Measurements from ENCODE around the gene DNAAF5. TPM values are rescaled to one million over a fixed set of nuclear protein-coding genes. Genes with fewer than 3 reads are reported as not detected.

The DNAAF5 gene
- total RNA-seq, 2 donors from 2014 or later, result 19.5 to 53.4 TPM

DNA sequence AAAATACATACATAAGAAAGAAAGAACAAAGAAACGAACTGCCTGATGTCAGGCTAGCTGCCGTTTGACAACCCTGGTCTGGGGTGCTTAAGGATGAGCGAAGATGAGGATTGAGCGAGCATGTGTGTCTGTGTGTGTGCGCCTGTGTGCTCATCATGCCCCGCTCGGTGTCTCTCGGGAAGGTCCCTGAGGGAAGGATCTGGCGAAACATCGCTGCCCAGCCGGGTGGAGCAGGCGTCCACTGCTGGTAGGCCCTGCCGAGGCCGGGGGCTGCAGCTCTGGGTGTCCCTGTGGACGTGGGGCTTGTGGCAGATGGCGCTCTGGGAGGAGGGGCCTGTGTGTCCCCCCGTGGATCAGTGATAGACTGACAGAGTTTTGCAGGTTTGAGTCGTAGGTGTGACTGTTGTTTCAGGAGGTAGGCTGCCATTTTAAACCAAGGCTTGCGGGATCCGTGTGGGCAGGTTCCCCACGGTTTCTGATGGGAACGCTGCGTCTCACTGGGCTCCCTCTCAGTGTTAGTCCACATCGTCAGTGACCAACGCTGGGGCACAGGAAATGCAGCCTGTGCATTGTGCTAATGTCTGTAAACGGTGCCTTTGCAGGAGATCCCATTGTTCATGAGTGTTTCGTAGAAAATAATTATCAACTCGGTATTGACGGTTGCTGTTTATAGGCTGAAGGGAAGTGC lies 99.9 kb downstream of the DNAAF5 start:
- no peak overlapping the region for H3K27ac Mint-ChIP-seq
- peaks cover 18% of the 10 kb centered on the region in 2 donors for H3K4me1 Mint-ChIP-seq (ENCODE audit: low read depth in 2 of 2)
- no peaks in the 10 kb centered on the region for H3K27me3 Mint-ChIP-seq
- no peak overlapping the region for H3K4me3 Mint-ChIP-seq
- DNase-seq (ENCODE audit: low spot score) (no peak), ATAC-seq (no peak)
- H3K36me3 Mint-ChIP-seq, result no peaks in the 10 kb centered on the region
- H3K9me3 Mint-ChIP-seq, result no peaks in the 10 kb centered on the region

DNA sequence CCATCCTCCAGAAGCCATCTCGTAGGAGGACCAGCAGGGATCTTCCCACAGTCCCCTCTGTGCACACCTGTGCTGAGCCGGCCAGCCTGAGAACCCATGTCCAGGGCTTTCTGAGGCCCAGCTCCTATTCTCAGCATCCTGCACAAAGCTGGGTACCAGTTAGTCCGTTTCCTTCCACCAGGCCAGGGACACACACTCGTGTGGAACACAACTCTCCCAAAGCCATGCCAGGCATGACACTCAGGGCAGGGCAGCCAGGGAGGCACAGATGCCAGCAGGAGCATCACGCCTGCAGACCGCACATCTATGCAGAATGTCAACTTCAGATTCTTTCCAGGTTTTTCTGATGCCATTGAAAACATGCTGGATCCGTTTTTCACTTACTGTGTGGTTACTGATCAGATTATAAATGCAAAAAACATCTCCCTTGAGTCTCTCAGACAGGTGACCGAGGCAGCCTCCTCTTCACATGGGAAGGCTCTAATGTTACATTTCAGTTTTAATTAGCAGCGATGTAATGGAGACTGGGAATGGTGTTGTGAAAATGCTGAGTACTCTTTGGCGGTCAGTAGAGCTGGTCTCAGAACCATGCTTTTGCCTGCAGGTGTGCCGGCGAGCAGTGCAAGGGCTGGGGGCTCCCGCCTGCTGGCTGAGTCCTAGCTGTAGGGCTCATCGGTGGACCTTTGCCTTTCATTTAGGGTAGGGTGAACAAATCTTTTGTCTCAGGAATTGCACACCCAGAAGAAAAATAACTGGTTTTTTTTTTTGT lies 102.5 kb downstream of the DNAAF5 start:
- H3K9me3 Mint-ChIP-seq, result no peaks in the 10 kb centered on the region
- no peak for DNase-seq (ENCODE audit: low spot score)
- no peak overlapping the region for H3K27ac Mint-ChIP-seq
- no peak for ATAC-seq
- H3K4me1 Mint-ChIP-seq (ENCODE audit: low read depth in 2 of 2), result peaks cover 25 to 35% of the 10 kb centered on the region in 2 donors
- peaks cover 4% of the 10 kb centered on the region for H3K36me3 Mint-ChIP-seq
- H3K4me3 Mint-ChIP-seq, result no peak overlapping the region
- H3K27me3 Mint-ChIP-seq, result no peaks in the 10 kb centered on the region

DNA sequence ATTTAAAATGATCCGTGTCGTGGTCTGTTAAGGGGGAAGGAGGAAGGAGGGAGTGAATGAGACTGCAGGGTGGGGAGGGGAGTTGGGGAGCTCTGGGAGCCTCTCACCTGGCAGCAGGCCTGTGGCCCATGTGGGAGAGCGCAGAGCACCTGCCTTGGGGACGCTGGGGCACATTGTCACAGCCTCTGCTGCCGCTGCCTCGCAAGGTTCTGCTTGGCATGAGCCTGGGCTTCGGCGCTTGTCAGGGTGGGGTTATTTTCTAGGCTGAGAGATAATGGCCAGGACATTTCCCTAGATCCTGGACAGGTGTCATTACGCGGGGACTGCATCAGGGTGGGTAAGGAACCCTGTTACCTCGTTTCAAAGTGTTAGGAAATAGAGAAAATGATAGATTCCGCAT lies 103.6 kb downstream of the DNAAF5 start:
- Mint-ChIP-seq H3K27ac (no peak overlapping the region), H3K4me1 (ENCODE audit: low read depth in 2 of 2) (peaks cover 25 to 35% of the 10 kb centered on the region in 2 donors), H3K27me3 (no peaks in the 10 kb centered on the region), H3K9me3 (no peaks in the 10 kb centered on the region), H3K4me3 (no peak overlapping the region), H3K36me3 (peaks cover 4% of the 10 kb centered on the region)
- DNase-seq (ENCODE audit: low spot score) (no peak), ATAC-seq (no peak)

GRCh38 chr7:831596-832166 lies 105.2 kb downstream of the DNAAF5 start:
- Mint-ChIP-seq H3K36me3 (peaks cover 4% of the 10 kb centered on the region), H3K27me3 (no peaks in the 10 kb centered on the region), H3K27ac (peak overlapping the region; percentile 53 to 82), H3K4me3 (peak overlapping the region; percentile 53), H3K4me1 (ENCODE audit: low read depth in 2 of 2) (peaks cover 28 to 34% of the 10 kb centered on the region in 2 donors), H3K9me3 (no peaks in the 10 kb centered on the region)
- peak; percentile 48 to 68 for ATAC-seq
- no peak for DNase-seq (ENCODE audit: low spot score)

DNA sequence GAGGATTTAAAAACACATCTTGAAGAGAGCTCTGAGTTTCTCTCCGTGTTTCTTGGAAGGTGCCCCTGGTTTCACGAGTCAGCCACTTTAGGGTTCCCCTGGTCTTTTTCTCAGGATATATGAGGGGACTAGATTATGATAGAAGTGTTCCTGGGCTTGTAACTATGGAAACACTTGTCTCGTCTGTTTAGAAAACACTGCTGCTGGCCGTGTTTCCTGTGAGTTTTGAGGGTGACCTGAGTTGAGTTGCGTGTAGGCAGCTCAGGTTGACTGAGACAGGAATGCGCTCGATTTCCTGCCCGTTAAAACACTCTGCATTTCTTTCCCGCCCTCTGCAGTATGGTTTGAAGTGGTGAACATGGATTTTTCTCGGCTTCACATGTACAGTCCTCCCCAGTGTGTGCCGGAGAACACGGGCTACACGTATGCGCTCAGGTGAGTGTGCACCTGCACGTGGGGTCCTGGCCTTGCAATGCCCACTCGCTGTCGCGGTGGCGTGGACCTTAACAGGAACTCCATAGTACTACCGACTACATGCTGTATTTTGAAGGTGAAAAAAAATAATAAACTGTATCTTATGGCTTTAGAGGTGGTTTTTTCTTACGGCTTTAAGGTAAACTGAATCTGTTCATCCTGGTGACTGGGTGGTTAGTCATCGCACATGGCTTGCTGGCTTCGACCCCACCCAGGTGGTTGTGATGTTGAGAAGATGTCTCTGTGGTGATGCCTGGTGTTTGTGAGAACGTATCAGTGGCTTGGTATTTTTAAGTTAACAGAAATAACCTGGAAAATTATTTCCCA lies 105.9 kb downstream of the DNAAF5 start, which contains the start of gene SUN1:
SUN1 (plus strand) TSS at position 310 of the 801 bp plus-strand sequence; CDS start at position 359, 49 bp downstream.
- peak within 1 kb of the TSS; percentile 53 to 82 for H3K27ac Mint-ChIP-seq

GRCh38 chr7:832968-833424 lies 106.5 kb downstream of the DNAAF5 start:
- peaks cover 28 to 34% of the 10 kb centered on the region in 2 donors for H3K4me1 Mint-ChIP-seq (ENCODE audit: low read depth in 2 of 2)
- peak overlapping the region in 1 of 2 donors; percentile 53 for H3K27ac Mint-ChIP-seq
- peaks cover 4% of the 10 kb centered on the region for H3K36me3 Mint-ChIP-seq
- H3K27me3 Mint-ChIP-seq, result no peaks in the 10 kb centered on the region
- DNase-seq (ENCODE audit: low spot score) (no peak), ATAC-seq (no peak)
- H3K4me3 Mint-ChIP-seq, result peak overlapping the region; percentile 53
- H3K9me3 Mint-ChIP-seq, result no peaks in the 10 kb centered on the region

More for the DNA sequence above, 105.9 kb downstream of the DNAAF5 start, which contains the start of gene SUN1:
- peak within 1 kb of the TSS; percentile 53 for H3K4me3 Mint-ChIP-seq
- H3K27me3 Mint-ChIP-seq, result no peaks in the 10 kb centered on the region
- H3K9me3 Mint-ChIP-seq, result no peaks in the 10 kb centered on the region
- peaks cover 28 to 34% of the 10 kb centered on the region in 2 donors for H3K4me1 Mint-ChIP-seq (ENCODE audit: low read depth in 2 of 2)
- H3K36me3 Mint-ChIP-seq, result peaks cover 4% of the 10 kb centered on the region
- ATAC-seq (peak; percentile 48 to 50), DNase-seq (ENCODE audit: low spot score) (no peak)

GRCh38 chr7:833601-834258 lies 107.2 kb downstream of the DNAAF5 start:
- DNase-seq (ENCODE audit: low spot score) (no peak), ATAC-seq (no peak)
- H3K4me1 Mint-ChIP-seq (ENCODE audit: low read depth in 2 of 2), result peaks cover 28 to 34% of the 10 kb centered on the region in 2 donors
- no peak overlapping the region for H3K27ac Mint-ChIP-seq
- no peak overlapping the region for H3K4me3 Mint-ChIP-seq
- H3K36me3 Mint-ChIP-seq, result peaks cover 4% of the 10 kb centered on the region
- H3K9me3 Mint-ChIP-seq, result no peaks in the 10 kb centered on the region
- H3K27me3 Mint-ChIP-seq, result no peaks in the 10 kb centered on the region

DNA sequence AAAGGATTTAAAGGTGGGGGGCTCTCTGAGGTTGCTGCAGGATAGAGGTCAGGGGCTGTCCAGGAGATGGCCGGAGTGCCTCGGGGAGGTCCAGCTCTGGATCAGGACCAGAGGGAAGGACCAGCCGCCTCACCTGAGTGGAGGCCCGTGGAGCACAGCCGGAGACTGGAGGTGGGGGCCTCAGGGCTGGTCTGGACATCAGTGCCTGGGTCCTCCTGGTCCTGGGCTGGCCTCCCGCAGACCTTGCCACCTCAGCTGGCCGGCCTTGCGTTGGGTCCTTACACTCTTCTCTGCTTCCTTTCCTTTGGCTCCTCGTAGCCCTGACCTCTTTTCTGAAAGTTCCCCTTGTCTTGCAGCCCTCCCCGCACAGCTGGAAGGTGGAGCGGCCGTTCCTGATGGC lies 107.8 kb downstream of the DNAAF5 start:
- ATAC-seq (no peak), DNase-seq (ENCODE audit: low spot score) (no peak)
- peaks cover 28 to 36% of the 10 kb centered on the region in 2 donors for H3K4me1 Mint-ChIP-seq (ENCODE audit: low read depth in 2 of 2)
- H3K27me3 Mint-ChIP-seq, result no peaks in the 10 kb centered on the region
- H3K9me3 Mint-ChIP-seq, result no peaks in the 10 kb centered on the region
- no peak overlapping the region for H3K27ac Mint-ChIP-seq
- no peak overlapping the region for H3K4me3 Mint-ChIP-seq
- peaks cover 4% of the 10 kb centered on the region for H3K36me3 Mint-ChIP-seq

DNA sequence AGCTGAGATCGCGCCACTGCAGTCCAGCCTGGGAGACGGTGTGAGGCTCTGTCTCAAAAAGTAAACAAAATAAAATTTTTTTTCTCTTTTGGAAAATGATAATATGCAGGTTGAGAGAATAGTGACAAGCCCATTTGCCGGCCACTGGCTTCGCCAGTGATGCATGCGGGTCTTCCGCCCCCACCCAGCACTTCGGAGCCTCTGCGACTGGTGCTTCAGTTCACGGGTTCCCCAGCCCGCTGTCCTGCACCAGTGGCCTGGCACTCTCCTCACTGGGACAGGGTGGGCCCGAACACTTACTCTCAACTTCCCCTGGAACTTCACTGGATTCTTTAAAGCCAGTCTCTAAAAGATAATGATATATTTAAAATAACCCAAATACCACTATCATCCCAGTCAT lies 108.5 kb downstream of the DNAAF5 start:
- no peak overlapping the region for H3K4me3 Mint-ChIP-seq
- H3K36me3 Mint-ChIP-seq, result peaks cover 4% of the 10 kb centered on the region
- no peaks in the 10 kb centered on the region for H3K27me3 Mint-ChIP-seq
- DNase-seq (ENCODE audit: low spot score) (no peak), ATAC-seq (no peak)
- no peak overlapping the region for H3K27ac Mint-ChIP-seq
- peaks cover 28 to 36% of the 10 kb centered on the region in 2 donors for H3K4me1 Mint-ChIP-seq (ENCODE audit: low read depth in 2 of 2)
- H3K9me3 Mint-ChIP-seq, result no peaks in the 10 kb centered on the region

DNA sequence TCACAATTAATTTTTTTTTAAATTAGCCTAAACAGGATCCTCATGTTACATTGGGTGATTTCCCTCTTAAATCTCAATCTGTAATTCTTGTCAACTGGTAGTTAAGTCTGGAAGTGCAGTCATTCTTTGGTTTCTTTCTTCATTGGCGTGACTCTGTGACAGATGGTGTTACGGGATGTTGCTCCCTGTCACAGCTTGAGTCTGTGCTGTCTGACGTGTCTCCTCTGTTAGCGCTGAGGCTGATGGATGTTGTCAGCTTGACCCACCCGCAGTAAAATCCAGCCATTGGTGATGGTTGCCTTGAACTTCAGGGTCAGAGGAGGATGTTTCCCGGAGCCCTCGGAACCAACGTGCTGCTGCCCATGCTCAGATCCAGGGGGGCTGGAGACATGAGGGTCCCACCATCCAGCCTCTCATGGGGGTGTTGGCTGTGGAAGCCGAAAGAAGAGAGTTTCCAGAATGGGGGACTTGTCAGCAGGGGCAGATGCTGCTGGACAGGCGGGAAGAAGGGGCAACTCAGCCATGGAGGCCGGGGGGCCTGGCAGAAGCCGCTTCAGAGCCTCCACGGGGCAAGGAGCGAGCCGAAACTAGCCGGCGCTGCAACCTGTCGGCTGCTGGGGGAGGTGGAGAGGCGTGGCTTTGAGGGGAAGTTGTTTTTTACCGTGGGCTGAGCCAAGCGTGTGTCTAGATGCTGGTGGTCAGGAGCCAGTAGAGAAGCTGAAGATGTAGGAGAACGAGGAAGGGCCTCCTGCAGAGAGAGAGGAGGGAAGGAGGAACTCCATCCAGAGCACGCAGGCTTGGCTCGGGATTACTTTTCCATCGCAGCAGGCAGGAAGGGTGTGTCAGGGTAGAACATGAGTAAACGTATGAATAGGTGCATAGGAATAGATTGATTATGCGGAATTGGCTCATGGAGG lies 109.2 kb downstream of the DNAAF5 start:
- Mint-ChIP-seq H3K9me3 (no peaks in the 10 kb centered on the region), H3K4me1 (ENCODE audit: low read depth in 2 of 2) (peaks cover 22 to 31% of the 10 kb centered on the region in 2 donors), H3K4me3 (no peak overlapping the region), H3K27me3 (no peaks in the 10 kb centered on the region), H3K36me3 (peaks cover 4% of the 10 kb centered on the region), H3K27ac (no peak overlapping the region)
- ATAC-seq (peak in 1 of 2 donors; percentile 56), DNase-seq (ENCODE audit: low spot score) (no peak)
